ENCODE measurements around the gene INO80.
A peak's percentile ranks its signal among the peaks of the same experiment; 100 is the strongest.
"Not testable (repeated sequence)": the region's sequence is repeated elsewhere in the genome, so short reads cannot be mapped to it uniquely, and the experiment has no call there.

INO80 gene

GRCh38 chr15:41116116-41116961 lies at the start of gene INO80:
TSS of gene INO80 (minus strand) at chr15:41116280. CDS start at chr15:41096310, 19,970 bp downstream.
- DNase-seq (ENCODE audit: low spot score): peak; percentile 99

GRCh38 chr15:41161736-41162135 lies 45.7 kb upstream of the INO80 start:
- no peak for DNase-seq (ENCODE audit: low spot score)

GRCh38 chr15:41161336-41161735 lies 45.3 kb upstream of the INO80 start:
- no peak for DNase-seq (ENCODE audit: low spot score)

- no peak for DNase-seq (ENCODE audit: low spot score)
These were observed 44.7 kb upstream of the INO80 start for GRCh38 chr15:41160639-41161315.

GRCh38 chr15:41154412-41154811 lies 38.3 kb upstream of the INO80 start:
- DNase-seq (ENCODE audit: low spot score): no peak

GRCh38 chr15:41153733-41154132 lies 37.7 kb upstream of the INO80 start:
- DNase-seq (ENCODE audit: low spot score): no peak

GRCh38 chr15:41151451-41152005 lies 35.4 kb upstream of the INO80 start:
- no peak for DNase-seq (ENCODE audit: low spot score)

- no peak for DNase-seq (ENCODE audit: low spot score)
These were observed 34.2 kb upstream of the INO80 start for GRCh38 chr15:41150279-41150678.

GRCh38 chr15:41148065-41148464 lies 32.0 kb upstream of the INO80 start:
- no peak for DNase-seq (ENCODE audit: low spot score)

- no peak for DNase-seq (ENCODE audit: low spot score)
These were observed 23.5 kb upstream of the INO80 start for GRCh38 chr15:41139619-41140018.

- DNase-seq (ENCODE audit: low spot score): not testable (repeated sequence)
These were observed 23.0 kb upstream of the INO80 start for GRCh38 chr15:41139112-41139511.

GRCh38 chr15:41135580-41135979 lies 19.5 kb upstream of the INO80 start:
- not testable (repeated sequence) for DNase-seq (ENCODE audit: low spot score)

GRCh38 chr15:41133454-41133853 lies 17.4 kb upstream of the INO80 start:
- no peak for DNase-seq (ENCODE audit: low spot score)

GRCh38 chr15:41132094-41132493 lies 16.0 kb upstream of the INO80 start:
- not testable (repeated sequence) for DNase-seq (ENCODE audit: low spot score)

- DNase-seq (ENCODE audit: low spot score): no peak
These were observed 12.3 kb upstream of the INO80 start for GRCh38 chr15:41128174-41128902.

GRCh38 chr15:41125931-41126642 lies 10.0 kb upstream of the INO80 start:
- no peak for DNase-seq (ENCODE audit: low spot score)

GRCh38 chr15:41125063-41125669 lies 9.1 kb upstream of the INO80 start:
- DNase-seq (ENCODE audit: low spot score): no peak

GRCh38 chr15:41124058-41124457 lies 8.0 kb upstream of the INO80 start:
- no peak for DNase-seq (ENCODE audit: low spot score)

- no peak for DNase-seq (ENCODE audit: low spot score)
These were observed 6.8 kb upstream of the INO80 start for GRCh38 chr15:41122849-41123248.

GRCh38 chr15:41121951-41122350 lies 5.9 kb upstream of the INO80 start:
- DNase-seq (ENCODE audit: low spot score): no peak

GRCh38 chr15:41116962-41117252 lies 827 bp upstream of the INO80 start:
- DNase-seq (ENCODE audit: low spot score): no peak
